GM12891 (cell line): ENCODE measurements around the gene PEX6.

Experiments
- POLR2AphosphoS5 ChIP-seq: IDR thresholded peaks from 2 replicates; pipeline ENCODE4 v1.6.1; 2011; ENCODE audit warnings: low read depth, low read length, control low read depth
- TAF1 ChIP-seq: IDR thresholded peaks from 2 replicates; pipeline ENCODE4 v1.6.1; 2011; ENCODE audit warnings: low read depth, low read length, control low read depth

DNA sequence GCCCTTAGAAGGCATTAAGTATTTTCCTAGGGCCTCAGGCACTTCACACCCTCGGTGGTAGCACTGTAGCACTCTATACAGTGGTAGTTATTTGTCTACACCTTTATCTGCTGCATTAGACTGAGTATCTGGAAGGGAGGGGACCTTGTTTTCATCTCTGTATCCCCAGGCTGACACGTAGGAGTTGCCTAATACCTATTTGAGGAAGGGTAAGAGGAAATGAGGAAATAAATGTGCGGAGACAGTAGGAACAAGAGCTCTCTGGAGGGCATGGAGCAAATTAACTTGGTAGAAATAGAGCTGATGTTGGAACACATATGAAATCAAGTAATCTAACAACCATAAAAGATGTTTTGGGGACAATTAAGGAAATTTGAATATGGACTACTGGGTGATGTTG, 45.8 kb downstream of the PEX6 start:
- no peak for TF ChIP-seq POLR2AphosphoS5
- TF ChIP-seq TAF1 = no peak
